Smooth muscle cell (in vitro differentiated cells): ENCODE measurements around the gene RTL1. TPM values are rescaled to one million over a fixed set of nuclear protein-coding genes. Genes with fewer than 3 reads are reported as not detected.

Experiments
- DNase-seq: peaks from one replicate; lab custom pipeline; 2025; ENCODE audit not compliant: unreplicated experiment; lab: John Stamatoyannopoulos, UW
- H2AFZ ChIP-seq: fragments of 200-600 bp; sonication (generic); 2 replicates; pipeline ENCODE4 v1.6.0; 2016; ENCODE audit warnings: antibody characterized with exemption, low read depth, mild to moderate bottlenecking
- H3F3A ChIP-seq: fragments of 200-600 bp; sonication (generic); 2 replicates; pipeline ENCODE4 v1.6.0; 2017; ENCODE audit warnings: antibody characterized with exemption, low read depth
- H3K27ac ChIP-seq: fragments of 200-600 bp; sonication (generic); 2 replicates; pipeline ENCODE4 v1.5.1; 2016; ENCODE audit warnings: low read depth, mild to moderate bottlenecking
- H3K27me3 ChIP-seq: fragments of 200-600 bp; sonication (generic); 2 replicates; pipeline ENCODE4 v1.6.1; 2016; ENCODE audit warnings: low read depth, mild to moderate bottlenecking
- H3K36me3 ChIP-seq: fragments of 200-600 bp; sonication (generic); 2 replicates; pipeline ENCODE4 v1.5.1; 2016; ENCODE audit warnings: low read depth
- H3K4me1 ChIP-seq: fragments of 200-600 bp; sonication (generic); 2 replicates; pipeline ENCODE4 v1.5.1; 2016; ENCODE audit warnings: low read depth
- H3K4me2 ChIP-seq: fragments of 200-600 bp; sonication (generic); 2 replicates; pipeline ENCODE4 v1.6.0; 2016; ENCODE audit warnings: mild to moderate bottlenecking
- H3K4me3 ChIP-seq: fragments of 200-600 bp; sonication (generic); 2 replicates; pipeline ENCODE4 v1.5.1; 2016; ENCODE audit warnings: mild to moderate bottlenecking
- H3K79me2 ChIP-seq: fragments of 200-600 bp; sonication (generic); 2 replicates; pipeline ENCODE4 v1.6.0; 2016; ENCODE audit warnings: low read depth, mild to moderate bottlenecking
- H3K9ac ChIP-seq: fragments of 200-600 bp; sonication (generic); 2 replicates; pipeline ENCODE4 v1.6.0; 2016; ENCODE audit warnings: low read depth
- H3K9me3 ChIP-seq: fragments of 200-600 bp; sonication (generic); replicated peaks from 2 replicates; pipeline ENCODE4 v1.5.1; 2016; ENCODE audit warnings: low read depth
- H4K20me1 ChIP-seq: fragments of 200-600 bp; sonication (generic); 2 replicates; pipeline ENCODE4 v1.6.0; 2016; ENCODE audit warnings: low read depth
- CTCF ChIP-seq: fragments of 200-600 bp; sonication (generic); IDR thresholded peaks from 2 replicates; pipeline ENCODE4 v1.5.1; 2017; ENCODE audit warnings: borderline replicate concordance, mild to moderate bottlenecking, antibody characterized with exemption; ENCODE audit not compliant: insufficient read depth, poor library complexity, severe bottlenecking
- WGBS: methylation state at CpG from one replicate; pipeline ENCODE4 v1.1.7; 2016; ENCODE audit warnings: low lambda C conversion rate; 5-methylcytosine and 5-hydroxymethylcytosine counted together
- polyA plus RNA-seq: library from polyadenylated mRNA; unstranded; fragments of >200 nt; fragmentation: Nextera tagmentation; extraction: Ambion mirVana; gene quantifications from 2 replicates; pipeline ENCODE4 v1.2.1, GENCODE V29; 2016
- total RNA-seq: library from RNA; depleted of rRNA; stranded (reverse); fragments of >200 nt; gene quantifications from 2 replicates; pipeline ENCODE4 v1.2.3, GENCODE V29; 2014

The RTL1 gene
- total and polyA plus RNA-seq, 2 experiments from 2014 or later: 6.7 to 13.9 TPM

- peaks cover 12% of the 10 kb centered on the region for H3K4me1 ChIP-seq
- H3K9ac ChIP-seq: no peak overlapping the region
- no peaks in the 10 kb centered on the region for H3K79me2 ChIP-seq
- H2AFZ ChIP-seq: no peak overlapping the region
- DNase-seq: no peak
- H3K36me3 ChIP-seq: no peaks in the 10 kb centered on the region
- TF ChIP-seq CTCF: no peak
- H3K27ac ChIP-seq: no peak overlapping the region
- no peak overlapping the region for H3K4me3 ChIP-seq
- H3K9me3 ChIP-seq: no peaks in the 10 kb centered on the region
- WGBS: 94% methylated on average over 21 of the region's 21 CpGs
- H3K4me2 ChIP-seq: no peak overlapping the region
- no peaks in the 10 kb centered on the region for H4K20me1 ChIP-seq
- H3F3A ChIP-seq: no peaks in the 10 kb centered on the region
- no peaks in the 10 kb centered on the region for H3K27me3 ChIP-seq
Observed at GRCh38 chr14:100910888-100911664, 7.6 kb upstream of the RTL1 start.

GRCh38 chr14:100909439-100909838, 5.9 kb upstream of the RTL1 start:
- no peak overlapping the region for H2AFZ ChIP-seq

GRCh38 chr14:100907240-100907639, 3.7 kb upstream of the RTL1 start:
- H3K4me2 ChIP-seq: peak overlapping the region; percentile 64
- H4K20me1 ChIP-seq: no peaks in the 10 kb centered on the region
- 42% methylated on average over 8 of the region's 8 CpGs for WGBS
- no peaks in the 10 kb centered on the region for H3F3A ChIP-seq
- no peak overlapping the region for H3K27ac ChIP-seq
- no peak for DNase-seq
- H2AFZ ChIP-seq: no peak overlapping the region
- H3K4me1 ChIP-seq: peaks cover 27% of the 10 kb centered on the region
- no peak for TF ChIP-seq CTCF
- H3K79me2 ChIP-seq: no peaks in the 10 kb centered on the region
- H3K9me3 ChIP-seq: no peaks in the 10 kb centered on the region
- H3K9ac ChIP-seq: no peak overlapping the region
- H3K36me3 ChIP-seq: no peaks in the 10 kb centered on the region
- H3K27me3 ChIP-seq: no peaks in the 10 kb centered on the region
- H3K4me3 ChIP-seq: peak overlapping the region; percentile 1

More at GRCh38 chr14:100909439-100909838, 5.9 kb upstream of the RTL1 start:
- no peaks in the 10 kb centered on the region for H3K79me2 ChIP-seq
- no peak overlapping the region for H3K4me2 ChIP-seq
- no peak for TF ChIP-seq CTCF
- no peak for DNase-seq
- H3K9ac ChIP-seq: no peak overlapping the region
- H3K4me3 ChIP-seq: no peak overlapping the region
- peaks cover 20% of the 10 kb centered on the region for H3K4me1 ChIP-seq
- H4K20me1 ChIP-seq: no peaks in the 10 kb centered on the region
- H3K27me3 ChIP-seq: no peaks in the 10 kb centered on the region
- no peaks in the 10 kb centered on the region for H3F3A ChIP-seq
- no peak overlapping the region for H3K27ac ChIP-seq
- 92% methylated on average over 9 of the region's 9 CpGs for whole genome bisulfite sequencing
- H3K9me3 ChIP-seq: no peaks in the 10 kb centered on the region
- no peaks in the 10 kb centered on the region for H3K36me3 ChIP-seq

- H3K27ac ChIP-seq: peak overlapping the region; percentile 54
- no peaks in the 10 kb centered on the region for H3K79me2 ChIP-seq
- H3K36me3 ChIP-seq: no peaks in the 10 kb centered on the region
- no peak overlapping the region for H2AFZ ChIP-seq
- H3K9me3 ChIP-seq: no peaks in the 10 kb centered on the region
- H3K4me3 ChIP-seq: peak overlapping the region; percentile 1
- DNase-seq: no peak
- no peaks in the 10 kb centered on the region for H4K20me1 ChIP-seq
- peak overlapping the region; percentile 64 for H3K4me2 ChIP-seq
- peaks cover 26% of the 10 kb centered on the region for H3K4me1 ChIP-seq
- no peaks in the 10 kb centered on the region for H3F3A ChIP-seq
- no peaks in the 10 kb centered on the region for H3K27me3 ChIP-seq
- WGBS: 36% methylated on average over 6 of the region's 6 CpGs
- no peak overlapping the region for H3K9ac ChIP-seq
- TF ChIP-seq CTCF: peak; percentile 37
Observed at GRCh38 chr14:100906420-100906819, 2.9 kb upstream of the RTL1 start.
